Activated T-cell treated with anti-CD3 and anti-CD28 coated beads for 1 hour (primary cell): ENCODE measurements around the gene ITPKC.
A peak's percentile ranks its signal among the peaks of the same experiment; 100 is the strongest.
"Not testable (repeated sequence)": the region's sequence is repeated elsewhere in the genome, so short reads cannot be mapped to it uniquely, and the experiment has no call there.

ENCODE experiments used
- DNase-seq: peaks from one replicate; pipeline ENCODE4 v3.0.0-alpha.2; 2020; ENCODE audit warnings: low read depth

ITPKC gene

GRCh38 chr19:40741527-40742390, 24.8 kb downstream of the ITPKC start:
- DNase-seq, result no peak

- DNase-seq, result no peak
Measured at GRCh38 chr19:40742477-40742876, 25.6 kb downstream of the ITPKC start.

- DNase-seq, result no peak
Measured at GRCh38 chr19:40742886-40743285, 26.0 kb downstream of the ITPKC start.

GRCh38 chr19:40743926-40744325, 27.0 kb downstream of the ITPKC start:
- DNase-seq, result no peak

- DNase-seq, result no peak
Measured at GRCh38 chr19:40744554-40745401, 27.9 kb downstream of the ITPKC start.

GRCh38 chr19:40745402-40745780, 28.5 kb downstream of the ITPKC start:
- DNase-seq, result no peak

GRCh38 chr19:40747536-40747935, 30.6 kb downstream of the ITPKC start:
- no peak for DNase-seq

- peak; percentile 98 for DNase-seq
Measured at GRCh38 chr19:40750058-40750873, 33.4 kb downstream of the ITPKC start, which contains the start of gene ACTMAP. ACTMAP (minus strand) TSS chr19:40750477; CDS start chr19:40749803, 674 bp downstream.

- DNase-seq, result peak; percentile 89
Measured at GRCh38 chr19:40750874-40751537, 34.1 kb downstream of the ITPKC start, which contains the start of gene SNRPA. SNRPA (plus strand) TSS chr19:40751203; CDS start chr19:40751409, 206 bp downstream.

- no peak for DNase-seq
Measured at GRCh38 chr19:40752257-40752781, 35.4 kb downstream of the ITPKC start.

GRCh38 chr19:40754611-40755247, 37.8 kb downstream of the ITPKC start:
- DNase-seq, result no peak

- no peak for DNase-seq
Measured at GRCh38 chr19:40755248-40755624, 38.3 kb downstream of the ITPKC start.

- no peak for DNase-seq
Measured at GRCh38 chr19:40755791-40756190, 38.9 kb downstream of the ITPKC start.

- no peak for DNase-seq
Measured at GRCh38 chr19:40756502-40757110, 39.7 kb downstream of the ITPKC start.

GRCh38 chr19:40758491-40758890, 41.6 kb downstream of the ITPKC start:
- no peak for DNase-seq

- DNase-seq, result no peak
Measured at GRCh38 chr19:40759352-40759751, 42.4 kb downstream of the ITPKC start.

GRCh38 chr19:40762754-40763470, 46.0 kb downstream of the ITPKC start:
- DNase-seq, result no peak

- no peak for DNase-seq
Measured at GRCh38 chr19:40763526-40763925, 46.6 kb downstream of the ITPKC start.

GRCh38 chr19:40763963-40764362, 47.1 kb downstream of the ITPKC start:
- no peak for DNase-seq

- not testable (repeated sequence) for DNase-seq
Measured at GRCh38 chr19:40766385-40766784, 49.5 kb downstream of the ITPKC start.
